Middle frontal gyrus (tissue), 1 donor: ENCODE data around the gene GIPC2.
A peak's percentile ranks its signal among the peaks of the same experiment; 100 is the strongest.

ENCODE experiments used
- DNase-seq: peaks from one replicate; pipeline ENCODE4 v3.0.0-alpha.2; 2015; ENCODE audit warnings: low spot score; ENCODE audit errors: extremely low spot score

The GIPC2 gene

GRCh38 chr1:78143152-78143551 lies 97.4 kb downstream of the GIPC2 start:
- no peak for DNase-seq

GRCh38 chr1:78143673-78144072 lies 97.9 kb downstream of the GIPC2 start:
- no peak for DNase-seq

- DNase-seq, result peak; percentile 23
Measured at GRCh38 chr1:78145105-78145580, 99.4 kb downstream of the GIPC2 start.

- no peak for DNase-seq
Measured at GRCh38 chr1:78146205-78146771, 100.5 kb downstream of the GIPC2 start.

- no peak for DNase-seq
Measured at GRCh38 chr1:78147031-78147430, 101.3 kb downstream of the GIPC2 start.

GRCh38 chr1:78153092-78153736 lies 107.4 kb downstream of the GIPC2 start:
- no peak for DNase-seq

GRCh38 chr1:78155121-78155520 lies 109.4 kb downstream of the GIPC2 start:
- DNase-seq, result no peak

GRCh38 chr1:78156805-78157521 lies 111.2 kb downstream of the GIPC2 start:
- no peak for DNase-seq

GRCh38 chr1:78165816-78166215 lies 120.0 kb downstream of the GIPC2 start:
- DNase-seq, result no peak

GRCh38 chr1:78168306-78168705 lies 122.5 kb downstream of the GIPC2 start:
- no peak for DNase-seq

- no peak for DNase-seq
Measured at GRCh38 chr1:78170859-78171258, 125.1 kb downstream of the GIPC2 start.

- DNase-seq, result no peak
Measured at GRCh38 chr1:78171736-78172590, 126.2 kb downstream of the GIPC2 start.

- no peak for DNase-seq
Measured at GRCh38 chr1:78176448-78176847, 130.7 kb downstream of the GIPC2 start.

- DNase-seq, result no peak
Measured at GRCh38 chr1:78177708-78178270, 132.0 kb downstream of the GIPC2 start.

GRCh38 chr1:78178816-78179215 lies 133.1 kb downstream of the GIPC2 start:
- no peak for DNase-seq

GRCh38 chr1:78184460-78185072 lies 138.8 kb downstream of the GIPC2 start:
- DNase-seq, result no peak
